ENCODE results near the gene PRM2.

Gene PRM2

DNA sequence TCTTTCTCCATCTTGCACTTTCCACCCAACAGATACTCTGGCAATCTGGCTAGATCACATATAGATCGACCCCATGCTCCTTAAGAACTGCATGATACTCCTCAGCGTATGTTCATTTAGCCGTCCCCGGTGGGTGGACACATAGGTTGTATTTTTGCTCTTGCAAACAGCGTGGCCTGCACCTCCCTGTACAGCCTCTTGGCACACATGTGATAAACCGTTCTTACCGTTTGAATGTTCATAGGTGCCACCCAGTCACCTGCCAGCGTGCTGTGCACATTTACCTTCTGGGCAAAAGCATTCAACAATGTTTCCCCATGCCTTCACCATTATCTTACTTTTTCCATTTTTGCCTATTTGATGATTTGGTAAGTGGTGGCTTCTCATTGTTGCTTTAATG is 13.4 kb downstream of the PRM2 start:
- FAIRE-seq = no peak

DNA sequence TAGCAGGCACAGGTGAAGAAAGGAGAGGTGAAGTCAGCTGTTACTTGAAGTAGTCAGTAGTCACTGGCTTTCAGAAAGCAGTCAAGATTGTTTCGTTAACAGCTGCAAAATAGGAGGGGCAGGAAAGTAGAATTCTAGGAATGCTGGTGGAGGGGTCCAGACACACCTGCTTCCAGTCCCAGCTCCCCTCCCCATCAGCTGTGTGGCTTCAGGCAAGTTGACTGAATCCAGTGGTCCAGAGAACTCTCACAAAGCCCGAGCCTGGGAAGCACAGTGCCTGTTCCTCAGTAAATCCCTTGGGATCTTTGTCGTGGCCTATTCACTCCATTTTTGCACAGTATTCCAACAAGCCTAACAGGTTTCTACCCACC is 15.7 kb downstream of the PRM2 start:
- no peak for FAIRE-seq
- DNase-seq (ENCODE audit: low spot score) = no peak

More for the DNA sequence above, 13.4 kb downstream of the PRM2 start:
- no peak for DNase-seq (ENCODE audit: low spot score)

DNA sequence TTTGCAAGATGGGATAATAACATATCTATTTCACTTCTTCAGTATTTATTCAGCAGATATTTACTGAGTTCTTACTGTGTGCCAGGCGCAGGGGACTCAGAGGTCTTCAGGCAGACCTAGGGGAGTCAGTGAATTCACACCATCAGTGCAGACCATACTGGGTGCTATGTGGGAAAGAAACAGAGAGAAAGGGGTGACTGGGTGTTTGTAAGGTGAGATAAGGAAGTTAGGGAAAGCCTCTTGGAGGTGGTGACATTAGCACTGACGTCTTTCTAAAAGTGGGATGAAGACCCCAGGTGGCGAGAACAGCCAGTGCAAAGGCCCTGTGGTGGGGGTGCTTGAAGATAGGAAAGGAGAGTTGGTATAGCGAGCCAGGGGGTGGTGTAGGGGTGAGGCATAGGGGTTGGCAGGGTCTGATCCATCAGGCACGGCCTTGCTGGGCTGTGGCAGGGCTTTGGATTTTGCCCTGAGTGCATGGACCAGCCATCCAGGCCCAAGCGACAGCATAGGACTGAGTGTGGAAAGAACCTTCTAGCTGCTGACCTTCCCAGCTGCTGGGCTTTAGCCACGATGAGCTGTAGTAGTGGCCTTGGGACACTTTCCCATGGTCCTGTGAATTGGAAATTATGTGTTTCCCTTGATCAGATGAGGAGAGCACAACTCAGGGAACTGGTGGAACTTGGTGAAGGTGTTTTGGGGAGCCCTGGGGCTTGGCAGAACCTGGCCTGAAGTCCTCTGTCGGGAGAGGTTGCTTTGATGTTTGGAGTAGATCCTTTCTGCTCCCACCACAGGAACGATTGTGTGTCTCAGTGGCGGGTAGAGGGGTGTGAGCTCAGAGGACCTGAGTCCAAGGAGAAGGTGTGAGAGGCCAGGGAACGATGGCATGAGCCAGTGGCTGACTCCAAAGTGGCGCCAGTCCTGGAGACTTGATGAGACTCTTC is 16.4 kb downstream of the PRM2 start:
- no peak for FAIRE-seq
- no peak for DNase-seq (ENCODE audit: low spot score)

DNA sequence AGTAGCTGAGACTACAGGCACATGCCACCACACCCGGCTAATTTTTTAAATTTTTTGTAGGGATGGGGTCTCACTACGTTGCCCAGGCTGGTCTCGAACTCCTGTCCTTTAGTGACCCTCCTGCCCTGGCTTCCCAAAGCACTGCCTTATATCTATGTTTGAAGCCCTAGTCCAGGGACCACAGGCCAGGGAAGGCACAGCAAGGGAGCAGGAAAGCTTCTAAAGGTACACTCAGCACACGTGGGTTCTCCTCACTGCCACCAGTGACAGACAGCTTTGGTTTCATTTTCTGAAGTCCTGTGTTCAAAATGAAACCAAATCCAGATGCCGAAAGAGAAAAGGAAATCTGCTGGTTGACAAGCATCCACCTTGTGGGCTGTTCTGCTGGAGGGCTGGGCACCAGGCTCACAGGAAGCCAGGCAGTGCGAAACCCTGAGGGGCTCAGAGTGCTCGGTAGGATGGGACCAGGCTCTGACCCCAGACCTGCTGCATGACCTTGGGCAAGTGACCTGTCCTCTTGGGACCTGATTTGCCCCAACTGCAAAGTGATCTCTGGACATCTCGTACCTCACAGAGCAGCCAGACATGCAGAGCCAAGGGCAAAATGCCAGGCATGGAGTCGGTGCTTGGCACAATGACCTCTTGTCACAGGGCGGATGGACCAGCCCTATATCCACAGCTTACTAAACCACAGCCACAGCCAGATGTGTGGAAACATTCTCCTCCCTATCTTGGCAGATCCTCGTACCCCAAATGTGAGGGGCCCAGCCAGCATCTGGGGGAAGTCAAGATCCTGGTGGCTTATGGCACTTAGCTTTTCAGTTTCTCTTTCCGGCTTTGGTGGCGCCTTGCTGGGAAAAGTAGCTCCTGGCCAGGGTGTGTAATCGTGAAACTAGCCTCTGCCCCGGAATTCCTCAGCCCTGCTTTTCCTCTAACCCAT is 17.5 kb downstream of the PRM2 start:
- DNase-seq (ENCODE audit: low spot score) = no peak

DNA sequence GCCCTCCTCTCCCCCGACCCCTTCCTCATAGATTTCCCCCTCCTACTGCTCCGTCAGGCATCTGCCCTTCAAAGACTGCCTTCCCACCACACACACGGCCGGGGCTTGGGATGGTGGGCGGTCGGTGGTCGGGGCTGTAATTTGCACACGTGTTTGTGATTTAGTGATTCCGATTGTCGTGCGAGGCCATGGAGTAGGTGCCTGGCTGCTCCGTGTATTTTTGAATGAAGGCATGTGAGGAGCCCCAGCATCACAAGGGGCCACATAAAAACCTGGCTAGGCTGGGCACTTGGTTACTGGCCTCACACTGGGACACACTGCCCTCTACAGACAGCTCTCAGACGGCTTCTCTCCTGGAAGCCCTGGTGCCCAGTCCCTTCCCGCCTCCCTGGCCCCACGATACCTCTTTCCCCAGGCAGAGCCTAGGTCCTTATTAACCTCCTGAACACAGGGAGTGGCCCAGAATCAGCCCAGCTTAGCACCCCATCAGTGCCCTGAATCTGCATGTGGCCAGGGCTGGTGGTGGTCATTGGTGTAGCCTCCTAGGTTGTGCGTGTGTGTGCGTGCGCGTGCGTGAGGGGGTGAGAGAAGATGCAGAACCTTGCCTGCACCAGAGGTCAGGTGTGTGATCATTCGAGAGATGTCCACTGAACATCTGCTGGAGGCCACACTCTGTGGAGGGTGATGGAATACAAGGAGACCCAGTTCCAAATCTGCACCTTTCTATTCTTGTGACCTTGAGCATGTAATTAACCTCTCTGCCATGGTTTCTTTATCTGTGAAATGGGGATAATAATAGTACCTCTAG is 18.9 kb downstream of the PRM2 start:
- DNase-seq (ENCODE audit: low spot score) = peak; percentile 62
- no peak for FAIRE-seq

More for the DNA sequence above, 17.5 kb downstream of the PRM2 start:
- no peak for FAIRE-seq

DNA sequence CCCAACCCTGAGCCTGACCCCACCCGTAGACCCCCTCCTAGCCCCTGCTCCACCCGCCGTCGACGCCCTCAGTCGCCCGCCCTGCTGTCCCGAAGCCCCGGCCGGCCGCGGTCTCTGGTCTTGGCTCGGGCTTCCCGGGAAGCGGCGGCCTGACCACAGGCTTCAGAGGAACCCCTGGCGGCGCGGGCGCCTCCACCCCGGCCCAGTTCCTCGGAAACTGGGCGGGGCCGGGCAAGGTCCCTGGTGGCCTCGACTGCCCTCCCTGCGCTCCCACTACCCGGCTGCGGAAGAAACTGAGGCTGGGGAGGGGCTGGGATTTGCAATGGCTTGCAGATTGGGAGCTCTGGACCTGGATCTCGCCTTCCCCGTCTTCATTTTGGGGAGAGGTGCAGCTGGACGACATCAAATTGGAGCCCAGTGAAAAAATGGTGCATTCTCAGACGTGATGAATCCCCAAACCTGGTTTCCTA is 19.6 kb downstream of the PRM2 start:
- DNase-seq (ENCODE audit: low spot score) (peak; percentile 28), FAIRE-seq (no peak)

DNA sequence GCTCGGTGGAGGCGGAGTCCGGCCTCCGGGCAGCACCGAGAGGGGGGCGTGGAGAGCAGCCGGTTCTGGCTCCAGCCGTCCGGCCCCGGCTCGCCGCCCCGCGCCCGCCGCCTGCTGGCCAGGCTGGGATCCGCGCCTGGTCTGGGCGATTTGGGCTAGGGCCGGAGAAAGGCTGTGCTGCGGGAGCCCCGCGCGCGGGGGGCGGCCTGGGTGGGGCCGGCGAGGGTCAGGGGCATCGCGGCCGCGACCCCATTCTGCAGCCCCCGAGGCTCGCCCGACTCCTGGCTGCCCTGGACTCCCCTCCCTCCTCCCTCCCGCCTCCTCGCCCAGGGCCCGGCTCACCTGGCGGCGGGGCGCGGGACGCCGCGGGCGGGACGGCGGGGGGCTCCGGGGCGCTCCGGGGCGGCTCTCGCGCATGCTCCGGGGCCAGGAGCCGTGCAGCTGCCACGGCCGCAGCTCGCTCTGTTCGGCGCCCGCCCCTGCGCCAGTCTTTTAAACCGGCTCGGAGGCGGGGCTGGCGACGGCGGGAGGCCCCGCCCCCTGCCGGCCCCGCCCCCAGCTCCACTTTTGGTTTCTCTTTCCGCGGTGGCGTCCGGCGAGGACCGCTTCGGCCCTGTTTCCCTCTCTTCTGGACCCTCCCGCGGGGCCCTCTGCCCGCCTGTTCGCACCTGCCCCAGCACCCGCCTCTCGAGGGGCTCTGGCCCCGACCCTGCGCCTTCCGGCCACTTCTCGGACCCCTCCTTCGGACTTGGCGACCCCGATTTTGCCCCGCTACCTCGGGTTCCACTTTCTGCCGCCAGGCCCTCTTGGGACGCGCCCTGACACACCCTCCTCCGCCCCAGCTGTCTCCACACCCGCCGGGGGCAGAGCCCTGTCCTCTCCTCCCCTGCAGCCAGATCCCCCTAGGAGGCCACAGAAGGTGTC is 20.3 kb downstream of the PRM2 start, which contains the start of gene SOCS1:
Gene SOCS1, minus strand, starts transcription at position 468 of the 924 bp plus-strand sequence. CDS start 726 bp downstream, outside the sequence.
- DNase-seq (ENCODE audit: low spot score) (peak; percentile 68), FAIRE-seq (no peak)

DNA sequence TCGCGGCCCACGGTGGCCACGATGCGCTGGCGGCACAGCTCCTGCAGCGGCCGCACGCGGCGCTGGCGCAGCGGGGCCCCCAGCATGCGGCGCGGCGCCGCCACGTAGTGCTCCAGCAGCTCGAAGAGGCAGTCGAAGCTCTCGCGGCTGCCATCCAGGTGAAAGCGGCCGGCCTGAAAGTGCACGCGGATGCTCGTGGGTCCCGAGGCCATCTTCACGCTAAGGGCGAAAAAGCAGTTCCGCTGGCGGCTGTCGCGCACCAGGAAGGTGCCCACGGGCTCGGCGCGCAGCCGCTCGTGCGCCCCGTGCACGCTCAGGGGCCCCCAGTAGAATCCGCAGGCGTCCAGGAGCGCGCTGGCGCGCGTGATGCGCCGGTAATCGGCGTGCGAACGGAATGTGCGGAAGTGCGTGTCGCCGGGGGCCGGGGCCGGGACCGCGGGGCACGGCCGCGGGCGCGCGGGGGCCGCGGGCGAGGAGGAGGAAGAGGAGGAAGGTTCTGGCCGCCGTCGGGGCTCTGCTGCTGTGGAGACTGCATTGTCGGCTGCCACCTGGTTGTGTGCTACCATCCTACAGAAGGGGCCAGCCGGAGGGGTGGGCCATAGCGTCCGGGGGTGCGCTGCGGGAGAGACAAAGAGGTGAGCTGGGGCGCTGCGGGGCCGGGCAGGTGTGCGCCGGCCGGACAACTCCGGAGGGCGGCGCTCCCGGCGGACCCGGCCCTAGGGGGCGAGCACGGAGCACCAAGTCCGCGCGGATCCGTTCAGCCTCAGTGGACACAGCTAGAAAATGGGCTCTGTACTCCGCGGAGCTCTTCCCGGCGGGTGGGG is 21.2 kb downstream of the PRM2 start:
- no peak for DNase-seq (ENCODE audit: low spot score)

DNA sequence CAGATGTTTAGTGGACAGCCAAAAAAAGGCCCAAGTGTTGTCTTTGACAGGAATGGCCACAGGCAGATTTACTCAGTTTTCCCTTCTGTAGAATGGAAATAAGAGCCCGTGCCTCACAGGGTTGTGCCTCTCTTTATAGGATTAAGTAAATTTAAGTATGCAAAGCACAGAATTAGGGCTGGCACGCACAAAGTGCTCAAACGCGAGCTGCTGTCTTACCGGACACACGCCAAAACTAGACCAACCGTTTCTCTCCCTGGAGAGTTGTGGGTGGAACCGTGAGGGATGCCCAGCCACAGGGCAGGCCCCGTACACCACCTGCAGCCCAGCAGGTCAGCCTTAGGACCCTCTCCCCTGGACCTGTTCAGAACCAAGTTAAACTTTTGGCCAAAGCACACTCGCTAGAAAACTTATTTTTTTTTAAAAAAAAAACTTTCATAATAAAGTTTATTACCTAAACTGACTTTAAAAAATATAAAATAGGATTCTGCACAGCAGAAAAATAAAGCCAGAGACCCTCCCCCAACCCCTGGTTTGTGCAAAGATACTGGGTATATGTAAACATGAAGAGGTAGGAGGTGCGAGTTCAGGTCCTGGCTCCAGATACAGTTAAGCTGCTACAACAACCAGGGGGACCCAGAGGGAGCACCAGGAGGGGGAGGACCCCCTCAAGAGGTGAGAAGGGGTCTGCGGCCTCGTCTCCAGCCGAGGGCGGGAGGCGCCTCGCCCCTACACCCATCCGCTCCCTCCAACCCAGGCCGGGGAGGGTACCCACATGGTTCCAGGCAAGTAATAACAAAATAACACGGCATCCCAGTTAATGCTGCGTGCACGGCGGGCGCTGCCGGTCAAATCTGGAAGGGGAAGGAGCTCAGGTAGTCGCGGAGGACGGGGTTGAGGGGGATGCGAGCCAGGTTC is 22.0 kb downstream of the PRM2 start:
- DNase-seq (ENCODE audit: low spot score) = no peak
- no peak for FAIRE-seq

More for the DNA sequence above, 21.2 kb downstream of the PRM2 start:
- FAIRE-seq = no peak

DNA sequence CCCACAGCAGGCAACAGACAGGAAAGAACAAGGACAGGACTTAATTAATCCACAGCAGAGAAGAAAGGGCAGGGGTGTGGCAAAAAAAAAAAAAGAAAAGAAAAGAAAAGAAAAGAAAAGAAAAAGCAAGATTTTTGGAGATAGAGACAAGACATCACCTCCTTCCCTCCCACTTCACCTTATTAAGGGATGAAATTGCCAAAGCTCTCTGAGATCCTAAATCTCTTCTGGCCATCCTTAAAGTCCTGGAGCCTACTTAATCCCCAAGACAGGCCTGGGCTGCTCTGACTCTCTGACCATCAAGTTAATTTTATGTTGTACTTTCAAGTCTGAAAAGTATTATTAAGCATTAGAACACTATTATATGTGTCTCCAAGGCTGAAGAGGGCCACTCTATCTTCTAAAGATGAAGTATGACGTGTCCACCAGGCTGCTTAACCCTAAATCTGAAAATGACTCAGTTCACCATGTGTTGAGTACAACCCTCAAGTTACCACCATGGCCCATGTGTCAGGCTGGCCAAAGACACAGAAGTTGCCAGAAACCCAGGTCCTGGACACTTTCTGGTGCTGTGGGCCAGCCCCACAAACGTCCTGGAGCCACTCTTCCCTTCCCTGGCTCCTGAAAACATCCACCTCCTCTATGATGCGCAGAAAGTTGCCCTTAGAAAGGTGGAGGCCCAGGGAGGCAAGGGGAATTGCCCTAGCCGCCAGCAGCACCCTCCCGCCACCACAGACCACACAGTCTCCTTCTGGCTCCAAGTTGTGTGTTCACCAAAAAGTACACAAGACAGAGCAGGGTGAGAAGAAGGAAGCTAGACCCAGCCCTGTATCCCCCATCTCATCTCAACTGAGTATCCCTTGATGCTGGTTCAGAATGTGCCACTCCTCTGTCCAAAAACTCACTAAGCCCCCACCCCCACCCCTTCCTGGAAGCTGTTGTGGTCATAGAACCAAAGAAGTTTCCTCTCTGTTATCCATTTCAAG is 23.0 kb downstream of the PRM2 start:
- no peak for FAIRE-seq

DNA sequence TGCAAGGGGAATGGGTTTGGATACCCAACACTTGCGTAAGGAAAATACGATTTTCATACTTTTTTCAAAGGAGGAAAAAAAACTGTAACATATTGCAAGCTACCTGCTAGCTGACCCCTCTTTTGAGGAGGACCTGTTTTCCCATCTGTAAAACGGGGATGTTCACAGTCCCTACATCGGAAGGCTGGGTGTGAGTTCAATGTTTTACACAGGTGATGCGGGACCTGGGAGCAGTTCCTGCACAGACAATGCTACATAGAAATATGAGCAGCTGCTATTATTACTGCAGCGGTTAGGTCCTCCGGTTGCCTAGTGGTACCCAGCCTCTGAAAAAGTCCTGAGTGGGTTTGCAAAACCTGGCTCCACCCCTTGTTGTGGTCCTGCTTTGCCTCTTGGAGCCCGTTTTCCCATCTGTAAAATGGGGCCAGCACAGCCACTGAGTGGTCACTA is 23.8 kb downstream of the PRM2 start:
- DNase-seq (ENCODE audit: low spot score) = no peak
- FAIRE-seq = no peak

More for the DNA sequence above, 23.0 kb downstream of the PRM2 start:
- DNase-seq (ENCODE audit: low spot score) = no peak

DNA sequence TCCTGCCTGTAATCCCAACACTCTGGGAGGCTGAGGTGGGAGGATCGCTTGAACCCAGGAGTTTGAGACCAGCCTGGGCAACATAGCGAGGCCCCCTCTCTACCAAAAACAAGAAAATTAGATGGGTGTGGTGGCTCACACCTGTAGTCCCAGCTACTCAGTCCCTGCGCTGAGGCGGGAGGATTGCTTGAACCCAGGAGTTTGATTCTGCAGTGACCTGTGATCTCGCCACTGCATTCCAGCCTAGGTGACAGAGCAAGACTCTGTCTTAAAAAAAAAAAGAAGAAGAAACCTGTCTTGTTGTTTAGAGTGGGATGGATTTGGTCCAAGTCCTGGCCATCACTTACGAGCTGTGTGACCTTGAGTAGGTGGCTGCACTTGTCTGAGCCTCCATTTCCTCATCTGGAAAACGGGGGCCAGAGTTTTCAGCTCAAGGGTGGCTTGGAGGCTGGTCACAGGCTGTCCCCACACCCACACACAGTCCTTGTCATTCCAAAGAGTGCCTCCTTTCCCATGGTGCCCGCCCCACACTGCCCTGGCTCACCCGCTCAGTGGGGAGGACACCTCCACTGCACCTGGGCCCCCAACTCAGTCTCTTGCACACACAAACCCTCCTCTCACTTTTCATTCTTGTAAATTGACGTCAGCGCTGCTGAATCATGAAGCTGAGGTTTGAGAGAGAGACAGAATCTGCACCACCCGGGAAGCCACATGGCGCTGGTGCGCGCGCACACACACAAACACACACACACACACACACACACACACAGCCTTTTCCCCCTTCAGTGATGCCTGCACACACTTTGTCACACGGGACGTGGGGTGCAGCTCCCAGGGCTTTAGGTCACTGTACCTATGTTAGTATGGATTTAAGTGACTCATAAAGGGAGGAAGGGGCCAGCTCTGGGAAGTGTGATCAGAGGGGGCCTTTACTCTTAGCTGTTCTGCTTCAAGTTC is 24.5 kb downstream of the PRM2 start:
- FAIRE-seq = no peak
- DNase-seq (ENCODE audit: low spot score) = no peak

DNA sequence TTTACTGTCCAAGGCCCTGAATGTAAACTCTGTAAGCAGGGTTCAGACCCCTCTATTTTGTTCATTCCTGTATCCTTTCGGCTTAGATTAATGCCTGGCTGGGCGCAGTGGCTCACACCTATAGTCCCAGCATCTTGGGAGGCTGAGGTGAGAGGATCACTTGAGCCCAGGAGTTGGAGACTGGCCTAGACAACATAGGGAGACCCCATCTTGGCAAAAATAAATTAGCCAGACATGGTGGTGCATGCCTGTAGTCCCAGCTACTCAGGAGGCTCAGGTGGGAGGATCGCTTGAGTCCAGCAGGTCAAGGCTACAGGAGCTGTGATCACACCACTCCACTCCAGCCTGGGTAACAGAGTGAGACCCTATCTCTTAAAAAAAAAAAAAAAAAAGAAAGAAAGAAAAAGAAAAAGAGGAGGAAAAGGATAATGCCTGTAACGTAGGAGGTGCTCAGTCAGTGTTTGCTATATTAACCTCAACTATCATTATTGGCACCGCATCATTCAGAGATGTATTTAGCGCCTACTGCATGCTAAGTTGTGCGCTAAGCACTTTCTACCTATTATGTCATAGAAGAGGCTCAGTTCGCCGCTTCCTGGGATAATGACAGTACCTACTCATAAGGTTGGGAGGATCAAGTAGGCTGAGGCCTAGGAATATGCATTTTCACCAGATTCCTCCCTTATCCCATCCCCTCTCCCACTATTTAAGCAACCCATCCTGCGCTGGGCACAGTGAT is 25.3 kb downstream of the PRM2 start:
- no peak for FAIRE-seq

DNA sequence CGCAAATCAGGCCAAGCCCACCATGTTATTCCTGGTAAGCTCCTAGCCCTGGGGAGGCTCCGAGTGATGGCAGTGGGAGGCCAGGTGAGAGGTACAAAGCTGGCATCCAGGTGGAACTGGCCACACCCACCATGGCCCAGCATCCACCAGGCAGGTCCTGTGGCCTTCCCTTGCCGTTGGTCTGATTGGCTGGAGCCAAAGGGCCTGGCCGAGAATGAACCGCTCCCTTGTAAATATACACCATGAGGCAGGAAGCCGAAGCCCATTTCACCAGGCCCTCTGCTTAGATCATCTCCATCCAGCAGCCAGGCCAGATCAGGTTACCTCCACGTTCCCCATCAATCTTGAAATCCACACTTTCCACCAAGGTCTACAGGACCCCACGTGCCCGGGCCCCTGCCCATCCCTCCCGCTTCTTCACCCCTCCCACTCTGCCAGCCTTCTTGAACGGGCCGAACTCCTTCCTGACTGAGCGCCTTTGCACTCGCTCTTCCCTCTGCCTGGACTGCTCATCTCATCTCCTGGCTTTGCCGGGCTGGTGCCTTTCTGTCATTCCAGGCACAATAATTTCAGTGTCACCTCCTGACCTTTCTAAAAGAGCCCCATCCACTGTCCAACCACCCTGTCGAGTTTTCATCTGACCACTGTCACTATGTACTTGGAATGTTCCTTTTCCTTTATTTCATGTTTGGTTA is 26.0 kb downstream of the PRM2 start:
- no peak for FAIRE-seq
- DNase-seq (ENCODE audit: low spot score) = no peak

More for the DNA sequence above, 25.3 kb downstream of the PRM2 start:
- DNase-seq (ENCODE audit: low spot score) = no peak
